Activated T-cell treated with anti-CD3 and anti-CD28 coated beads, Interleukin-2, amount 50 U/mL, for 4 hours (primary cell): ENCODE results near the gene TLR9. TPM values are rescaled to one million over a fixed set of nuclear protein-coding genes. Genes with fewer than 3 reads are reported as not detected.

Experiments
- ATAC-seq, 2 donors: fragments of 200-7000 bp; cut with Tn5 transposase; one replicate each; pipeline ENCODE4 v1.10.0; 2021
- DNase-seq: peaks from one replicate; pipeline ENCODE4 v3.0.0-alpha.2; 2020
- H3K27me3 Mint-ChIP-seq: one replicate; pipeline ENCODE4 v1.8.0; 2021; ENCODE audit warnings: low read depth, mixed read lengths
- H3K36me3 Mint-ChIP-seq: one replicate; pipeline ENCODE4 v1.8.0; 2022; ENCODE audit warnings: mixed read lengths; ENCODE audit not compliant: insufficient read depth
- H3K4me1 Mint-ChIP-seq: one replicate; pipeline ENCODE4 v1.8.0; 2021; ENCODE audit warnings: low read depth, mixed read lengths
- H3K4me3 Mint-ChIP-seq: one replicate; pipeline ENCODE4 v1.8.0; 2021; ENCODE audit warnings: mild to moderate bottlenecking, moderate library complexity, mixed read lengths
- H3K9me3 Mint-ChIP-seq: one replicate; pipeline ENCODE4 v1.8.0; 2021; ENCODE audit warnings: mixed read lengths
- total RNA-seq, 3 donors: library from RNA; stranded (reverse); gene quantifications; one replicate each; pipeline ENCODE4 v1.2.1, GENCODE V29; 2021

TLR9 gene
- total RNA-seq, 3 donors from 2014 or later = 0.18 TPM; not detected in 2

- ATAC-seq (no peak), DNase-seq (no peak)
- H3K4me3 Mint-ChIP-seq = no peak overlapping the region
- H3K36me3 Mint-ChIP-seq = peaks cover 57% of the 10 kb centered on the region
- H3K9me3 Mint-ChIP-seq = no peaks in the 10 kb centered on the region
- H3K4me1 Mint-ChIP-seq = peaks cover 29% of the 10 kb centered on the region
- H3K27me3 Mint-ChIP-seq = no peaks in the 10 kb centered on the region
These were observed 19.6 kb downstream of the TLR9 start for GRCh38 chr3:52205727-52206372.

GRCh38 chr3:52204337-52205073 is 20.9 kb downstream of the TLR9 start:
- DNase-seq = no peak
- H3K4me3 Mint-ChIP-seq = no peak overlapping the region
- H3K27me3 Mint-ChIP-seq = no peaks in the 10 kb centered on the region
- no peaks in the 10 kb centered on the region for H3K9me3 Mint-ChIP-seq
- H3K4me1 Mint-ChIP-seq = peaks cover 35% of the 10 kb centered on the region
- peaks cover 61% of the 10 kb centered on the region for H3K36me3 Mint-ChIP-seq
- peak in 1 of 2 donors; percentile 52 for ATAC-seq

- DNase-seq = no peak
- H3K4me1 Mint-ChIP-seq = peaks cover 43% of the 10 kb centered on the region
- no peak for ATAC-seq
- no peaks in the 10 kb centered on the region for H3K9me3 Mint-ChIP-seq
- H3K36me3 Mint-ChIP-seq = peaks cover 62% of the 10 kb centered on the region
- no peaks in the 10 kb centered on the region for H3K27me3 Mint-ChIP-seq
- H3K4me3 Mint-ChIP-seq = no peak overlapping the region
These were observed 21.7 kb downstream of the TLR9 start for GRCh38 chr3:52203701-52204100.

- DNase-seq (no peak), ATAC-seq (no peak)
- Mint-ChIP-seq H3K4me1 (peaks cover 49% of the 10 kb centered on the region), H3K4me3 (no peak overlapping the region), H3K9me3 (no peaks in the 10 kb centered on the region), H3K36me3 (peaks cover 53% of the 10 kb centered on the region), H3K27me3 (no peaks in the 10 kb centered on the region)
These were observed 22.9 kb downstream of the TLR9 start for GRCh38 chr3:52202384-52203077.

- peaks cover 57% of the 10 kb centered on the region for H3K4me1 Mint-ChIP-seq
- ATAC-seq (no peak), DNase-seq (no peak)
- H3K27me3 Mint-ChIP-seq = no peaks in the 10 kb centered on the region
- H3K36me3 Mint-ChIP-seq = peaks cover 43% of the 10 kb centered on the region
- H3K4me3 Mint-ChIP-seq = no peak overlapping the region
- no peaks in the 10 kb centered on the region for H3K9me3 Mint-ChIP-seq
These were observed 24.3 kb downstream of the TLR9 start for GRCh38 chr3:52200981-52201679.

GRCh38 chr3:52198643-52199608 is 26.5 kb downstream of the TLR9 start:
- H3K4me3 Mint-ChIP-seq = peak overlapping the region; percentile 97
- peaks cover 27% of the 10 kb centered on the region for H3K36me3 Mint-ChIP-seq
- no peaks in the 10 kb centered on the region for H3K9me3 Mint-ChIP-seq
- ATAC-seq (no peak), DNase-seq (no peak)
- no peaks in the 10 kb centered on the region for H3K27me3 Mint-ChIP-seq
- H3K4me1 Mint-ChIP-seq = peaks cover 48% of the 10 kb centered on the region

- Mint-ChIP-seq H3K4me3 (peak within 1 kb of the TSS; percentile 97), H3K27me3 (no peaks in the 10 kb centered on the region), H3K9me3 (no peaks in the 10 kb centered on the region), H3K36me3 (peaks cover 20% of the 10 kb centered on the region), H3K4me1 (peaks cover 46% of the 10 kb centered on the region)
- peak; percentile 95 to 96 for ATAC-seq
- DNase-seq = peak; percentile 94
These were observed 27.4 kb downstream of the TLR9 start, which contains the start of gene ALAS1 for GRCh38 chr3:52197842-52198625. ALAS1 (plus strand) TSS chr3:52198160; CDS start chr3:52199242, 1,082 bp downstream.

GRCh38 chr3:52197499-52197841 is 28.0 kb downstream of the TLR9 start:
- Mint-ChIP-seq H3K36me3 (peaks cover 18% of the 10 kb centered on the region), H3K4me3 (peak overlapping the region; percentile 97), H3K9me3 (no peaks in the 10 kb centered on the region), H3K27me3 (no peaks in the 10 kb centered on the region), H3K4me1 (peaks cover 43% of the 10 kb centered on the region)
- DNase-seq = no peak
- ATAC-seq = no peak

- Mint-ChIP-seq H3K36me3 (peaks cover 14% of the 10 kb centered on the region), H3K4me3 (no peak overlapping the region), H3K9me3 (no peaks in the 10 kb centered on the region), H3K4me1 (peaks cover 38% of the 10 kb centered on the region), H3K27me3 (no peaks in the 10 kb centered on the region)
- no peak for DNase-seq
- no peak for ATAC-seq
These were observed 28.5 kb downstream of the TLR9 start for GRCh38 chr3:52196977-52197376.

- H3K4me3 Mint-ChIP-seq = no peak overlapping the region
- no peaks in the 10 kb centered on the region for H3K27me3 Mint-ChIP-seq
- no peak for ATAC-seq
- peaks cover 28% of the 10 kb centered on the region for H3K4me1 Mint-ChIP-seq
- no peaks in the 10 kb centered on the region for H3K9me3 Mint-ChIP-seq
- DNase-seq = no peak
- peaks cover 8% of the 10 kb centered on the region for H3K36me3 Mint-ChIP-seq
These were observed 29.6 kb downstream of the TLR9 start for GRCh38 chr3:52195823-52196331.

GRCh38 chr3:52195291-52195597 is 30.2 kb downstream of the TLR9 start:
- no peak for DNase-seq
- Mint-ChIP-seq H3K4me1 (peaks cover 25% of the 10 kb centered on the region), H3K27me3 (no peaks in the 10 kb centered on the region), H3K36me3 (peaks cover 6% of the 10 kb centered on the region), H3K9me3 (no peaks in the 10 kb centered on the region), H3K4me3 (no peak overlapping the region)
- ATAC-seq = no peak

GRCh38 chr3:52194485-52195290 is 30.8 kb downstream of the TLR9 start:
- Mint-ChIP-seq H3K27me3 (no peaks in the 10 kb centered on the region), H3K36me3 (peaks cover 3% of the 10 kb centered on the region), H3K9me3 (no peaks in the 10 kb centered on the region), H3K4me1 (peaks cover 23% of the 10 kb centered on the region), H3K4me3 (no peak overlapping the region)
- DNase-seq = no peak
- ATAC-seq = no peak
